HG03064 (cell line): Measurements from ENCODE around the gene OS9.
"Not testable (repeated sequence)": the region's sequence is repeated elsewhere in the genome, so short reads cannot be mapped to it uniquely, and the experiment has no call there.

Experiments
- ATAC-seq: cut with Tn5 transposase; IDR thresholded peaks from one replicate; pipeline ENCODE4 v1.9.1; 2021; ENCODE audit warnings: low read depth; ENCODE audit not compliant: unreplicated experiment

The OS9 gene

GRCh38 chr12:57693659-57694458, at the start of gene OS9:
Gene OS9, plus strand, starts transcription at chr12:57694132. Its CDS starts 30 bp downstream, at chr12:57694162.
- peak; percentile 98 for ATAC-seq

- not testable (repeated sequence) for ATAC-seq
Observed at GRCh38 chr12:57645990-57646658, 47.8 kb upstream of the OS9 start.

GRCh38 chr12:57646659-57647049, 47.3 kb upstream of the OS9 start:
- not testable (repeated sequence) for ATAC-seq

- no peak for ATAC-seq
Observed at GRCh38 chr12:57654042-57654441, 39.9 kb upstream of the OS9 start.

DNA sequence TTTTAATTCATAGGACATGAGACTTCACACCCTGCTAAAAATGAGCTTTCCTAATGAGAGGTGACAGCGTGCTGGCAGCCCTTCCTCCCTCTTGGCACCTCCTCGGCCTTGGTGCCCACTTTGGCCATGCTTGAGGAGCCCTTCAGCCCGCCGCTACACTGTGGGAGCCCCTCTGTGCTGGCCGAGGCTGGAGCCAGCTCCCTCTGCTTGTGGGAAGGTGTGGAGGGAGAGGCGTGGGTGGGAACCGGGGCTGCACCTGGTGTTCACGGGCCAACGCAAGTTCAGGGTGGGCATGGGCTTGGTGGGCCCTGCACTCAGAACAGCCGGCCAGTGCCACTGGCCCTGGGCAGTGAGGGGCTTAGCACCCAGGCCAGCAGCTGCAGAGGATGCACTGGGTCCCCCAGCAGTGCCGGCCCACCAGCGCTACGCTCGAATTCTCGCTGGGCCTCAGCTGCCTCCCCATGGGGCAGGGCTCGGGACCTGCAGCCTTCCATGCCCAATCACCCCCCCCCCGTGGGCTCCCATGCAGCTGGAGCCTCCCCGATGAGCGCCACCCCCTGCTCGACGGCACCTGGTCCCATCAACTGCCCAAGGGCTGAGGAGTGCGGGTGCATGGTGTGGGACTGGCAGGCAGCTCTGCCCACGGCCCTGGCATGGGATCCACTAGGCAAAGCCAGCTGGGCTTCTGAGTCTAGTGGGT, 38.2 kb upstream of the OS9 start:
- ATAC-seq, result no peak

- ATAC-seq, result not testable (repeated sequence)
Observed at GRCh38 chr12:57656408-57656807, 37.5 kb upstream of the OS9 start.

- ATAC-seq, result no peak
Observed at GRCh38 chr12:57657744-57658143, 36.2 kb upstream of the OS9 start.

DNA sequence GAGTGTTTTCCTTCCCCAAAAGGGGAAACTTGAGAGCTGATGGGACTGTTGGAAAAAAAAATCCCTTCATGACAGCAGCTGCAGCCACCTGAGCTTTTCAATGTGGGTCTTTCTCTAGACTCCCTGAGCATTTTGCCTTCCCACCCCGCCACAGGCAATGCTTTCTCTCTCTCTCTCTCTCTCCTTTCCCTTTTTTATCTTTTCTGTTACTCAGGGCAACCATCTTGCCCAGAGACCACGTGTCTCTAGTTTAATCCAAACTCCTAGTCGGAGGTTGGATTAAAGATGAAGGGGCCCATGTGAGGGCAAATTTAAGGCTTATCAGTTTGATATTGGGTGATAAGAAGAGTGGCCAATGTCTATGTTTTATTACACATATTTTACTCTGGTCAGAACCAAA, 35.0 kb upstream of the OS9 start:
- ATAC-seq, result no peak

GRCh38 chr12:57661376-57661775, 32.6 kb upstream of the OS9 start:
- ATAC-seq, result no peak

GRCh38 chr12:57665066-57665820, 28.7 kb upstream of the OS9 start:
- not testable (repeated sequence) for ATAC-seq

DNA sequence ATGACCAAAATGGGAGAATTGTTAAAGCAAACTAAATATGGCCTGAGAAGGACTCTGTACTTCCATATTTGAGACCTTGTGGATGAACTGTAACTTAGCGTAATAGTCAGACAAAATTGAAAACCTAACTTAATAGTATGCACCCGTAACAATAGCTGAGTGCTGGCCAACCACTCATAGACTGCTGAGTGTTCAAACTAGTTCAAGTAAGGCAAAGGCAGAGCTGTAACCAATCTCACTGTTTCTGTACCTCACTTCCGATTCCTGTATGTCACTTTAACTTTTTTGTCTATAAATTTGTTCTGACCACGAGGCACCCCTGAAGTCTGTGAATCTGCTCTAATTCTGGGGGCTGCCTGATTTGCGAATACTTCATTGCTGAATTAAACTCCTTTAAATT, 27.0 kb upstream of the OS9 start:
- no peak for ATAC-seq

- not testable (repeated sequence) for ATAC-seq
Observed at GRCh38 chr12:57669691-57670090, 24.2 kb upstream of the OS9 start.

GRCh38 chr12:57671811-57672210, 22.1 kb upstream of the OS9 start:
- ATAC-seq, result not testable (repeated sequence)

DNA sequence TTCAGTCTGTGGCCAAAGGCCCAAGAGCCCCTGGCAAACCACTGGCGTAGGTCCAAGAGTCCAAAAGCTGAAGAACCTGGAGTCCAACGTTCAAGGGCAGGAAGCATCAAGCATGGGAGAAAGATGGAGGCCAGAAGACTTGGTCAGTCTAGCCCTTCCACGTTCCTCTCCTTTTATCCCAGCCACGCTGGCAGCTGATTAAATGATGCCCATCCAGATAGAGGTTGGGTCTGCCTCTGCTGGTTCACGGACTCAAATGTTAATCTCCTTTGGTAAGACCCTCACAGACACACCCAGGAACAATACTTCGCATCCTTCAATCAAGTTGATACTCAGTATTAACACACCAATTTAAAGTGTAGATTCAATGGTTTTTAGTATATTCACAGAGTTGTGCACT, 21.1 kb upstream of the OS9 start:
- ATAC-seq, result no peak

DNA sequence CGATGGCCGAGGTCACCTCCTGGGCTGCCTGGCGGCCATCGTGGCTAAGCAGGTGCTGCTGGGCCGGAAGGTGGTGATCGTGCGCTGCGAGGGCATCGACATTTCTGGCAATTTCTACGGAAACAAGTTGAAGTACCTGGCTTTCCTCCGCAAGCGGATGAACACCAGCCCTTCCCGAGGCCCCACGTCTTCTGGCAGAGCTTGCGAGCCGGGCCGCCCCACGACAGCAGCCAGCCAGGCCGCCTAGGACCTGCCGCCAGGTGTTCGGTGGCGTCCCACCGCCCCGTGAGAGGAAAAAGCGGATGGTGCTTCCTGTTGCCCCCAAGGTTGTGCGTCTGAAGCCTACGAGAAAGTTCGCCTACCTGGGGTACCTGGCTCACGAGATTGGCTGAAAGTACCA, 19.2 kb upstream of the OS9 start:
- ATAC-seq, result no peak

DNA sequence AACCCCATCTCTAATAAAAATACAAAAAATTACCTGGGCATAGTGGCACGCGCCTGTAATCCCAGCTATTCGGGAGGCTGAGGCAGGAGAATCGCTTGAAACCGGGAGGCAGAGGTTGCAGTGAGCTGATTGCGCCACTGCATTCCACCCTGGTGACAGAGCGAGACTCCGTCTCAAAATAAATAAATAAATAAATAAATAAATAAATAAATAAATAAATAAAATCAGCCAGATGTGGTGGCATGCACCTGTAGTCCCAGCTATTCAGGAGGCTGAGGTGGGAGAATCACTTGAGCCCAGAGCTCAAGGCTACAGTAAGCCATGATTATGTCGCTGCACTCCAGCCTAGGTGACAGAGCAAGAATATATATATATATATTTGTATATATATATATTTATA, 16.0 kb upstream of the OS9 start:
- ATAC-seq, result not testable (repeated sequence)

GRCh38 chr12:57679697-57680096, 14.2 kb upstream of the OS9 start:
- ATAC-seq, result no peak

DNA sequence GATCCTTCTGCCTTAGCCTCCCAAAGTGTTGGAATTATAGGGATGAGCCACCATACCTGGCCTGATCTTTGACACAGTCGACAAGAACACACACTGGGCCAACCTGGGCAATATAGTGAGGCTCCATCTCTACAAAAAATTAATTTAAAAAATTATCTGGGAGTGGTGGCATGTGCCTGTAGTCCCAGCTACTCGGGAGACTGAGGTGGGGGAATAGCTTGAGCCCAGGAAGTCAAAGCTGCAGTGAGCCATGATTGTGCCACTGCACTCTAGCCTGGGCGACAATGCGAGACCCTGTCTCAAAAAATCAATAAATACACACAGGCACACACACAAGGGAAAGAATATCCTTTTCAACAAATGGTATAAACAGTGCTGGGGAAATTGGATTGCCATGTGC, 6.1 kb upstream of the OS9 start:
- no peak for ATAC-seq

DNA sequence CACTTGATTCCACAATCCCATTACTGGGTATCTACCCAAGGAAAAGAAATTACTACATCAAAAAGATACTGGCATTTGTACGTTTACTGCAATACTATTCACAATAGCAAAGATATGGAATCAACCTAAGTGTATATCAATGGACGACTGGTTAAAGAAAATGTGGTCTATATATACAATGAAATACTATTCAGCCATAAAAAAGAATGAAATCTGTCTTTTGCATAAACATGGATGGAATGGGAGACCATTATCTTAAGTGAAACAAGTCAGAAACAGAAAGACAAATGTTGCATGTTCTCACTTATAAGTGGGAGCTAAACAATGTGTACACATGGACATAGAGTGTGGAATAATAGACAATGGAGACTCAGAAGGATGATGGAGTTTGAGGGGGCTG, 5.0 kb upstream of the OS9 start:
- no peak for ATAC-seq

DNA sequence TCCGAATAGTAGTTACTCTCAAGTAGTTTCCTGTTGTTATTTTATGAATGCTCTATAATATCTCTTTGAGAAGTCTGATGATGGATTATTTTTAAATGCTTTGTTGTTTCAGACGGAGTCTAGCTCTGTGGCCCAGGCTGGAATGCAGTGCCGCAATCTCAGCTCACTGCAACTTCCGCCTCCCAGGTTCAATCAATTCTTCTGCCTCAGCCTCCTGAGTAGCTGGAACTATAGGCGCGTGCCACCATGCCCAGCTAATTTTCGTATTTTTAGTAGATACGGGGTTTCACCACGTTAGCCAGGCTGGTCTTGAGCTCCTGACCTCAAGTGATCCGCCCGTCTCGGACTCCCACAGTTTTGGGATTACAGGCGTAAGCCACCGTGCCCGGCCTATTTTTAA, 1.4 kb upstream of the OS9 start:
- ATAC-seq, result no peak

DNA sequence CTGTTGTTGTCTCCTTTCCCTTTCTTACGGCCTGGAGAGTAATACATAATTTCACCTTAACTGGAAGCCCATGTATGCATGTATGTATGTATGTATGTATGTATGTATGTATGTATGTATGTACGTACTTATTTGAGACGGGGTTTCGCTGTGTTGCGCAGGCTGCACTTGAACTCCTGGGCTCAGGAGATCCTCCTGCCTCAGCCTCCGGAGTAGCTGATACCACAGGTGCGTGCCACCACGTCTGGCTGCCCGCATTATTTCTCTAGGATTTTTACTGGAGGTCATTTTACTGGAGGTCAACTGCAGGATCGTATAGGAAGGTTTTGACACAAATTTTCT, 644 bp upstream of the OS9 start:
- no peak for ATAC-seq
